Osteocyte (in vitro differentiated cells): ENCODE results near the gene ZNF277. TPM values are rescaled to one million over a fixed set of nuclear protein-coding genes. Genes with fewer than 3 reads are reported as not detected.

Experiments used
- DNase-seq: peaks from one replicate; pipeline ENCODE4 v3.0.0; 2021; ENCODE audit warnings: mixed read lengths; ENCODE audit not compliant: unreplicated experiment; ENCODE audit errors: extremely low spot score
- H3K27ac Mint-ChIP-seq: one replicate; pipeline ENCODE4 v1.8.0; 2021; ENCODE audit warnings: mild to moderate bottlenecking, mixed read lengths; ENCODE audit not compliant: unreplicated experiment
- H3K27me3 Mint-ChIP-seq: one replicate; pipeline ENCODE4 v1.8.0; 2021; ENCODE audit warnings: mixed read lengths; ENCODE audit not compliant: unreplicated experiment
- H3K36me3 Mint-ChIP-seq: one replicate; pipeline ENCODE4 v1.8.0; 2021; ENCODE audit warnings: mixed read lengths; ENCODE audit not compliant: unreplicated experiment
- H3K4me1 Mint-ChIP-seq: one replicate; pipeline ENCODE4 v1.8.0; 2021; ENCODE audit warnings: mixed read lengths; ENCODE audit not compliant: unreplicated experiment
- H3K4me3 Mint-ChIP-seq: one replicate; pipeline ENCODE4 v1.8.0; 2021; ENCODE audit warnings: mild to moderate bottlenecking, moderate library complexity, mixed read lengths; ENCODE audit not compliant: unreplicated experiment
- H3K9me3 Mint-ChIP-seq: one replicate; pipeline ENCODE4 v1.8.0; 2021; ENCODE audit warnings: mixed read lengths; ENCODE audit not compliant: unreplicated experiment
- CTCF ChIP-seq: fragments of 200-600 bp; sonication (generic); IDR thresholded peaks from 2 replicates; pipeline ENCODE4 v1.5.0; 2021; ENCODE audit warnings: antibody characterized with exemption, mild to moderate bottlenecking, moderate library complexity
- total RNA-seq: library from RNA; stranded (reverse); gene quantifications from 2 replicates; pipeline ENCODE4 v1.2.1, GENCODE V29; 2021

ZNF277 gene
- total RNA-seq, 1 donor from 2014 or later: 28.1 TPM

- Mint-ChIP-seq H3K4me1 (peaks cover 24% of the 10 kb centered on the region), H3K36me3 (no peaks in the 10 kb centered on the region), H3K27me3 (no peaks in the 10 kb centered on the region), H3K9me3 (no peaks in the 10 kb centered on the region), H3K27ac (no peak overlapping the region), H3K4me3 (no peak overlapping the region)
- TF ChIP-seq CTCF: no peak
- no peak for DNase-seq
Observed at GRCh38 chr7:112174192-112174591, 32.3 kb upstream of the ZNF277 start.

GRCh38 chr7:112176241-112176640 lies 30.3 kb upstream of the ZNF277 start:
- no peak for TF ChIP-seq CTCF
- Mint-ChIP-seq H3K27ac (no peak overlapping the region), H3K27me3 (no peaks in the 10 kb centered on the region), H3K36me3 (peaks cover 3% of the 10 kb centered on the region), H3K4me1 (peaks cover 24% of the 10 kb centered on the region), H3K4me3 (no peak overlapping the region), H3K9me3 (no peaks in the 10 kb centered on the region)
- DNase-seq: no peak

GRCh38 chr7:112176693-112177415 lies 29.6 kb upstream of the ZNF277 start:
- Mint-ChIP-seq H3K4me3 (no peak overlapping the region), H3K27ac (no peak overlapping the region), H3K4me1 (peaks cover 24% of the 10 kb centered on the region), H3K9me3 (no peaks in the 10 kb centered on the region), H3K27me3 (no peaks in the 10 kb centered on the region), H3K36me3 (peaks cover 3% of the 10 kb centered on the region)
- no peak for DNase-seq
- TF ChIP-seq CTCF: no peak

- Mint-ChIP-seq H3K27ac (no peak overlapping the region), H3K36me3 (peaks cover 3% of the 10 kb centered on the region), H3K9me3 (no peaks in the 10 kb centered on the region), H3K4me1 (peaks cover 11% of the 10 kb centered on the region), H3K4me3 (no peak overlapping the region), H3K27me3 (no peaks in the 10 kb centered on the region)
- TF ChIP-seq CTCF: no peak
- no peak for DNase-seq
Observed at GRCh38 chr7:112180223-112180622, 26.3 kb upstream of the ZNF277 start.

GRCh38 chr7:112182749-112183148 lies 23.7 kb upstream of the ZNF277 start:
- H3K27me3 Mint-ChIP-seq: no peaks in the 10 kb centered on the region
- no peak overlapping the region for H3K27ac Mint-ChIP-seq
- no peaks in the 10 kb centered on the region for H3K9me3 Mint-ChIP-seq
- H3K36me3 Mint-ChIP-seq: peaks cover 3% of the 10 kb centered on the region
- H3K4me3 Mint-ChIP-seq: no peak overlapping the region
- H3K4me1 Mint-ChIP-seq: peaks cover 7% of the 10 kb centered on the region
- no peak for DNase-seq
- no peak for TF ChIP-seq CTCF
